HG03108 (cell line): ENCODE data around the gene HOXC11.

Source experiments
- ATAC-seq: cut with Tn5 transposase; IDR thresholded peaks from one replicate; pipeline ENCODE4 v1.9.1; 2021; ENCODE audit warnings: moderate library complexity; ENCODE audit not compliant: unreplicated experiment

Gene HOXC11

DNA sequence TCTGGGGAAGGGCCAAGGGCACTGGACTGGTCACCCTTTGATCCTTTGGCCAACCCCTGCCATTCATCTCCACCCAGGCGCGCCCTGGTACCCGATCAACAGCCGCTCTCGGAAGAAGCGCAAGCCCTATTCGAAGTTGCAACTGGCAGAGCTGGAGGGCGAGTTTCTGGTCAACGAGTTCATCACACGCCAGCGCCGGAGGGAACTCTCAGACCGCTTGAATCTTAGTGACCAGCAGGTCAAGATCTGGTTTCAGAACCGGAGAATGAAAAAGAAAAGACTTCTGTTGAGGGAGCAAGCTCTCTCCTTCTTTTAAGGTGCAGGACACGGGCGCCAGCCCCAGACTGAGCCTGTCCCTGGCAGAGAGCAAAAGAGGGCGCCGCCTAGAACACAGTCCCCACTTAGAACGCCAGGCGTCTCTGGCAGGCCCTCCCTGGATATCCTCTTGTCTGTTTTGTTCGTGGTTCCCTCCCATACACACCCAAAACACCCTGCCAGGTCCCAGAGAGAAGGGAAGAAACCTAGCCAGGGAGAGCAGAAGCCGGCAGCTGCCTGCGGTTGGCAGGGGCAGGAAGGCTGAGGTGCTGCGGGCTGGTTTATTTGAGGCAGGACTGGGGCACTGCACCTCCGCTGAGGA is 16.6 kb upstream of the HOXC11 start:
- ATAC-seq, result no peak

DNA sequence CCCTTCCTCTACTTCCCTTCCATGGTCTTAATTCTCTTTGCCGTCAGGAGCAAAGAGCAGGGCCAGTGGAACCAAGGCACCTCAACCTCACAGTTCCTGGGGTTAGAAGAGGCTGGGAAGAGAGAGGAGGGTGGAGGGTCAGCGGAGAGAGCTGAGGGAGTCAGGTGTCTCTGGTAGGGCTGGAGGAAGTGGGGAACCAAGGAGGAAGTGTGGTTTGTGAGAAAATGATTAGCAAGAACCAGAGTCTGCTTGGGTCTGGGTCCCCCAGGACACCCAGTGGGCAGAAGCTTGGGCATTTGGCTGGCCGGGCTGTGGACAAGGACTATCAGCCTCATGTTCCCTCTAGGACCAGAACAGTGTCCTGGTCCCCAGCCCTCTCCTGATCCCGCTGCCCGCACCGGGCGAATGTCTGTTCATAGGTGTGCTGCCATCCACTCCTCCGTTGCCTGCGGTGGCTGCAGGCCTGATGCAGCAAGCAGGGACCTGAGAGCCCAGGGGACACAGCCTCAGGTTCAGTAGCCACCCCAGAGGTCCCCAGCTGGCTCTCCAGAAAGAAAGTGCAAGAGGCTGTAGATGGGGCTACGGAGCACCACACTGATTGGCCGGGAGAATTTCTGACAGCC is 15.9 kb upstream of the HOXC11 start:
- no peak for ATAC-seq

DNA sequence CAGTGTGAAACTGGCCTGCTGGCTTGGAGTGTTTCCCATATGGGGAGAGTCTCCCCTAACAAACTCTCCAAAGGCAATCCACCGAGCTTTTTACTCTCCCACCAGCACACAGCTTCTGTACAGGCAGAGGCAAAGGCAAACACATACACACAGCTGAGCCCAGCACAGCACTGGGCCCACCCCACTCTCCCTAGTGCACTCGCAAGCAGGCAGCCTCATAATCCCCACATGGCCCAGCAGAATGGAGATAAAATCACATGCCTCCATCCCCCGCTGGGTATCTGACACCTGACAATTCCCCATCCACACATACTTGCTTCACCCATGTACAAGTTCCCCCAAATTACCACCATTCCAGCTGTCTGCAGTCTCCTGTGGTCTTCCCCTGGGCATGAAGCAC is 14.8 kb upstream of the HOXC11 start:
- ATAC-seq, result no peak

DNA sequence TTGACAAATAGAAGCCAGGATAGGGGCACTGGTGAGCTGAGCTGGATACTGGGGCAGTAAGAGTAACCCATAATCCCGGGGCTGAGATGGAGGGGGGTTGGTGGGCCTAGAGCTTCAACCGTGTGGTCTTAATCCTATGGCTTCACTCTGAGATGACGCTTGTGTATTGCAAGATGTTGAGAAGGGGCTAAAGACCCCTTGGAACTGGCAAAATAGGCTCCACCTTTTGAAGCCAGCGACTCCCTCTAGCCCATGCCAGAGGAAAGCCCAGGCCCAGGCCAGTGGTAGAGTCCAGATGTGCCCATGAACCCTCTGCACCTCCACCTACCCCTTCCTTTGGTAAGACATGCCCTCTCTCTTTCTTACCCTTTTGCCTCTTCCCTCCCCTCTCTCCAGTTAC is 13.6 kb upstream of the HOXC11 start:
- no peak for ATAC-seq

DNA sequence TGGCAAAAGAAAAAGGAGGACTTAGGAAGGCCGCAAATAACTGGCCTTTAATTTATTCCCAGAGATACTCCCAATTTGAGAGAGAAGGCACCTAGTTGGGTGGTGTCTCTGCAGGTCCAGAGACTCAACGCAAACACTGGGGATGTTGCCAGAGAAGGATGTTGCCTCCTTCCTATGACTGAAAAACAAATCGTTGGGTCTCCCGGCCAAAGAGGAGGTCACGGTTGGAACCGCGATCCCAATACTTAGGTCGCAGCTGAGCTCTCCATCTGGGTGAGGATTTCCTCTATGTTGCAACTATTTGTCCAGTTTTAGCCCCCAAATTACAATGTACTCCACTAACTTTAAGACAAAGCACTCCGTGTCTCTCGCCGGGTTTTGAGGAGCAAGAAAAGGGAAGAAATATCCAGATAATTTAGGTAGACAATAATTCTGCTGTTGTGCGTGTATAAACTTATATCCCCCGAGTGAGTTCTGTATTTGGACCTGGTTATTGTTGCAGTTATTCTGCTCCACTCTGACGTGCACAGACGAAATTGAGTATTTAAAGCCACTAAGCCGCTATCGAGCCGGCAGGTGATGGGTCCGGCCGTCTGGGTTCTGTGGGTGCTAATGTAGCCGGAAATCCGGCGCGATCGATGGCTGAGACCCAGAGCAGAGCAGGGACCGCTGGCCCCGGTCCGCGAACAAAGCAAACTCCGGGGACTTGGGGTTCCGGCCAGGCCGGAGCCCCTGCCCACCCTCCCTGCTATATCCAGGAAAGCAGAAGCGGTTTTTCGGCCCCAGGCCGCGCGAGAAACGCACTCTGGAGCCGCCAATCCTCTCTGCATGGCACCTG is 12.5 kb upstream of the HOXC11 start:
- no peak for ATAC-seq

DNA sequence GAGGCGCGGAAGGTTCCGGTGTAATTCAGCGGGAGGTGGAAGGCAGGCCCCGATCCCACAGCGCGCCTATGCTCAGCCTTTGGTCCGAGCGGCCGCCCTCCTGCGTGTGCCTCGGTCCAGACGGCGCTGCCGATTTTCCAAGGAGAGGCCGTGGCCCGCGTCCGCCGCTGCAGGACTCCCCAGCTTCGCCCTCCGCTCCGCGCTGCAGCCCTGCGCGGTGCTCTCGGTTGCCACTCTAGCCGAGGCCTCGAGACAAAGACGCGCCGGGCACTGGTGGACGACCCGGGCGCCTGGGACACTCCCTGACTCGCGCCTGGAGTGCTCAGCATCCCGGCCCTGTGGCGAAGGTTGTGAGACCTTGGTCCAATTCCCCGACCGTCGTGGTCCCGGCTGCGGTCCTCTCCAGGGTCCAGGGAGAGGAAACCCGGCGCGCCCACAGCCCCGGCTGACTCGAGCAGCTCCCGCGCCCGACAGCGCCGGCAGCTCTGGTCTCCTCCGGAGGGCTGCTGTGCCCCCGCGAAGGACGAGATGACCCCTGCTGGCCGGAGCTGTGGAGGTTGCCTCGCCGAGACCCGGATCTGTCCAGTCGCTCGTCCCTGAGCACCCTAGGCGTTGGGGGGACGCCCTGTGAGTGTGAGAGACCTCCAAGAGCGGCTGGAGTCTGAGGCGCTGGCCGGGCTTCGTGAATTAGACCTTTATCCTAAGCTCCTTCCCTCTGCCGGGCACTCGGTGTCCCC is 11.7 kb upstream of the HOXC11 start:
- no peak for ATAC-seq

DNA sequence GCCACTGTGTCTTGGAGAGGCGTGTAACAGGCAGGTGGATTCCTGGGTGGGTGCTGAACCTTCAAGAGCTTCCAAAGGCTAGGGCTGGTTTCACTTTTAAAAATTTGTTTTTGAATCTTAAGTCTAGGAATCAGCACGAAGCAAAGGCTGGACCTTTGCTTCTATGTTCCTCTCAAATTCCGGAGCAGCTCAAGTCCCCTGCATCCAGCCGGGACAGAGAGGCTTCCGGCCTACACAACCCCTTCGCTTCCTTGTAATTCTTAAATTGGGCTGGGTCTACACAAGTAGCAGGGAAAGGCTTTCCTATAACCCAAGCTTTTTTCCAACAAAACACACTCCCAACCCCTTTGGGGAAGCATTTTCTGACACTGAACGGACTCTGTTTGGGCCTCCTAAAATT is 9.9 kb upstream of the HOXC11 start:
- ATAC-seq, result no peak

DNA sequence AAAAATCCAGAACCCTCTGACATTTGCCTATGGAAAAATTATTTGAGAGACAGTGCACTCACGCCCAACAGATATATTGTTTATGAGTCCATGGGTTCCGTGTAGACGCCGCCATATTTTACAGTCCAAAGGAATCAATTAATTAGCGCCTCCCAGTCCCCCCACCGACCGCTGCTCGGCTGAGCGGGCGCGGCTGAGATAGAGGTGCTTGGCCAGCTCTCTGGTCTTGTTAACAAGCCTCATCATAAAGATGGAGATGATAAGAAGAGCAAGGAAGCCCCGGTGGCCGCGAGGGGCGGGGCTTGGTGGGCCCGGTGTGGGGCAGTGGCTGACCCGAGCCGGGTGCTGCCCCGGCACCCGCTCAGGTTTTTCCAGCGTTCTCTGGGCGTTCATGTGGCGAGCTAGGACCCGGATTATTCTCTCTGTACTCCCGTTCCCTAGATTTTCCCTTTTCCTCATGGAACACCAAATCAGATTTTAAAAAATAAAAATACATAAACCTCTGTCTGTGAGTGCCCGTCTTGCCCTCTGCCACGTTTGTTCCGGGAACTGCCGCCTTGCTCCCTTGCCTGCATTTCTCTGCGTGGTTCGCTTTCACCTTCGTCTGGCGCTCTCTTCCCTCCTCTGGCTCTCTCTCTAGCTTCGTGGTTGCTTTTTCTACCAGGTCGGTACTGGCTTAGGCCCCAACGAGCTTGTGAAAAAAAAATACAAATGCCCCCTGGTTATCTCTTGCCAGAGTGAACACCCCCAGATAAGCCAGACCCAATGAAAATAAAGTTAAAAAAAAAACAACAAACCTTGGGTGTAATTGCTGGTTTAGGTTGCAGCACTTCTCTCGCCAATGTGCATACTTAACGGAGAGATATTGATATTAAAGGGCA is 9.3 kb upstream of the HOXC11 start:
- ATAC-seq, result no peak

DNA sequence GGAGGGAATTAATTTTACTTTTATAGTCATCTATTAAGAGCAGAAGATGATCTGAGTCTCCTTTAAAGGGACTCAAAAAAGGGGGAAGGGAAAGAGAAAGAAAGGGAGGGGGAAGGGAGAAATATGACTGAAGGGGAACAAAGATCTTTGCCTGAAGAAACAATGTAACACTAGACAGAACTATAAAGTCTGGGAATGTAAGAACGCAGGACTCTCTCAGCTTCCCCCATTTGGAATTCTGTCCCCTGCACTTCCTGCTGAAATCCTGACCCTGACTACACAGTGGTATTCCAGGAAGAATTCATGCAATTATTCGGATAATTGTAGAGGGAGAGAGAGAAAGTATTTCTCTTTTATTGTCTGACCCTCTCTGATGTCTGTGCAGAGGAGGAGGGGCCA is 8.6 kb upstream of the HOXC11 start:
- no peak for ATAC-seq

DNA sequence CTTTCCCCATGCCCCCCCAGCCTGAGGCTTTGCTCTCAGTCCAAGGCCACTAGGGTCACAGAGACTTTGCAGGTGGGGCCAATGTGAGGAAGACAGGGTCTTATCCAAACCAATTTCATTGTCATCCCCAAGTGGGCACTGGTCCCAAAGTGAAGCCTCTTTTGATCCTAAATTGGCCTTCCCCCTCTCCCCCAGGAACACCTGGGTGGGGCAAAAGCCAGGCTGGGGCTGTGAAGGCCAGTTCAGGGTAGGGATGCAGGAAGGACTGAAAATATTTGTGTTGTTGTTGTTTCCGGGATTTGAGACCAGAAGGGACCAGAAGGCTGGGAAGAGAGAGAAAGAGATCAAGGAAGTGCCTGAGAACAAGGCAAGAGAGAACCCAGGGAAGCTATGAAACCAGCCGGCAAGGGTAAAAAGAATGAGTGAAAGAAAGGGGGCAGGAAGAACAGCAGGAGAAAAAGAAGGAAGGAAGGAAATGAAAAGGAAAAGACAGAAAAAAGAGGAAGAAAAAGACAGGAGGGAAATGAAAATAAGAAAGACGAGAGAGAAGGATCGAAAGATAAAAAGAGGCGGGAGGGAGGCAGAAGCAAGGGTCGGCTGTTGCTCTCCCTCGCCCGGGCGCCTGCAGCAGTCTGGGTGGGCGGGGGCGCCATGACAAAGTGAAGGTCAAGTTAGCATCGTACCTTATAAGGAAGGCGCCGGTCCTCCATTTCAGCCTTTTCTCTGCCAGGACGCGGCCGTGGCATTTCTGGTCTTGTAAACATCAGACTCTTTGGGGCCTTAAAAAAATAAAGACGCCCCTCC is 7.4 kb upstream of the HOXC11 start:
- ATAC-seq, result no peak

DNA sequence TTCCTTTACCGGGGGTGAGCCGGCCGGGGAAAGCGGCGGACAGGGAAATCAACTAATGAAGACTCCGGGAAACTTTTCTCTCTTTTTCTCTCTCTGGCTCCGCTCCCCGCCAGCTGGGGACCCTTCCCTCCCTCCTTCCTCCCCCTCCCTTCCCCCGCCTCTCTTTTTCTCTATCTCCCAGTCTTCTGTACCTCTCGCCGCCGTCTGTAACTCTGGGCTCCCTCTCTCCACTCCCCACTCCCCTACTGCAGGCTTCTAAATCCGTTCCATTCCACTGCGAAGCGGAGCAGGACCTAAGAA is 6.9 kb upstream of the HOXC11 start:
- ATAC-seq, result no peak

DNA sequence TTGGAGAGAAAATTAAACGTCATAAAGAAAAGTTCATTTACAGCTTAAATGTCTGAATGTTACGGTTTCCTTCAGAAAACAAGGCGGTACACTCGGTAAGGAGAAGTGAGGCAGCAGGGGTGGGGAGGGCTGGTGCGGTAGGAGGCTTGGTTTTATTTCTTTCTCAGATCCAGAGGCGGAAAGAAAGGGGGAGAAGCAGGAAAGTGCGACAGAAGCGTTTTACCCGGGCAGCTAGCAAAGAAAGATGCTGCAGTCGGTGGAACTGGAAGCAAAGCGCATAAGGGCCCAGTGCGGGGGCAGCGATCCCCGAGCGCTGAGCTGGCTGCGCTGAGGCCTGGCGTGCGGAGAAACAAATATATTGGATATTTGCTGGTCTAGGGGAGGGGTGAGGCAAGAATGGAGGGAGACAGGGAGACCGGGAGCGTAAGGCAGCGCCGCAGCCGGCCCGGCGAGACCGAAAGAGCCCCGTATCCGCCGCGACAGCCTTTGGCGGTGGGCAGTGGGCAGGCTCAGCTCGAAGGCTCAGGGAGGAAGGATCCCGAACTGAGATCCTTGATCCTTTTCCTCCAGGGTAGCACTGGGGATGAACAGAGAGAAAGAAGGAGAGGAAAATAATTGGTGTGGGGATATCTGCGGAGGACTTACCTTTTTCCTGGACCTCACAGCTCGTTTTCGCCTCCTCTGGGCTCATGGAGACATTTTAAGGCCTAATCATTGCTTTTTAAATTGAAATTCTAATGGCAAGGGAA is 6.4 kb upstream of the HOXC11 start:
- ATAC-seq, result no peak

DNA sequence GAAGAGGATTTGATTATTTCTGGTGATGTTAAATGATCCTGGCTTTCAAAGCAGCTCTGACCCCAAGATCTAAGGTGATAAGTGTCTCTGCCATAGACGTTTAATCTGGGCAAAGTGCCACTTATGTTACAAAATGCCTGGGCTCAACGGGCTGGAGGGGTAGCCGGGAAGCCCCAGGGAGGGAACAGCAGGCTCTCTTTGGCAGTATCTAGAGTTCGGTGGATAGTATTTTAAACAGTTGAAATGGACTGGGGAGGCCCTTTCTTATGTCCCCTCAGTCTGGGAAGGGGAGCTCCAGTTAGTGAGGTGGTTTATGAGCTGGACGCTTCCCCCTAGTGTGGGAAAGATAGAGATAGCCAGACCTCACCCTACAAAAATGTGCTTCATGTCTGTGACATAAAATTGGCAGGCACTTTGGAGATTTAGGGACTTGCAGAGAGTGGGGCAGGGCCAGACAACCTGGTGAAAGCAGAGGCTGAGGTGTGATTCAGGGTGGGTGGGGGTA is 5.5 kb upstream of the HOXC11 start:
- no peak for ATAC-seq

DNA sequence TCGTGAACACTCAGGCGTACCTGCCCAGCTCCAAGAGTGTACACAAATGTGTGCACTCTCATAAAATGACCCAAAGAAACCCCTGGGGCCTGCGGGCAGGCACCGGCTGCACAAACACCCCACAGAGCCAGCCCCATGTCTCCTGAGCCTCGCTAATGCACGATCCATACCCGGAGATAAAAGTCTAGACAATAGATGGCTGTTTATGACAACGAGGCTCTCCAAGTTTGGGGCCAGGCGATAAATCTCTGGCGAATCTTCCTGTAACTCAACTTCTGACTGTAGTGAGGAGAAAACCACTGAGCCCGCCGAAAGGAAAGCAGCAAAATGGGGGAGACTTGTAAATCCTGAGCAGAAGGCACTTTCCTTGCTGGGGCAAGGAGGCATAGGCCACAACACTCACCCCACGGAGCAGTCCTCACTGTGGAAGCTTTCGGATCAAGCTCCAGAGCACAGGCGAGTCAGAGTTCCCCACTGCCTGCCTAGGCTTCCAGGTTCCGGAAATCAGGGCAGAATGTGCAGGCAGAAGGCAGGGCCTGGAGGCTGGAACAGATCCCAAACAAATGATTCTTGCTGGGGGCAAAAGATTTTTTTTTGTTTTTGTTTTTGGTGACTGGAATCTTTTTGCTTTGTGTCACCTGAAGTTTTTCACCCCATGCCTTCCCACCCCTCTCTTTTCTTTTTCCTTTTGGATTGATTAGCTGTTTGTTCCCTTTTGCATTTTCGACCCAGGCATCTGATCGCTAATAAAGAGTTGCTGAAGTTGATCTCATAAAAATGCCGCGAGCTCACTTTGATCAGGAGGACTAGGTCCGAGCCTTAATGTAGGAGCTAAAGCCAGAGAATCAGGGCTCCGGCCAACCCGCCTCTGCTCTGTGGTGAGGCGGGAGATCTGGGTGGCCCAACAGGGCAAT is 4.5 kb upstream of the HOXC11 start:
- ATAC-seq, result no peak

DNA sequence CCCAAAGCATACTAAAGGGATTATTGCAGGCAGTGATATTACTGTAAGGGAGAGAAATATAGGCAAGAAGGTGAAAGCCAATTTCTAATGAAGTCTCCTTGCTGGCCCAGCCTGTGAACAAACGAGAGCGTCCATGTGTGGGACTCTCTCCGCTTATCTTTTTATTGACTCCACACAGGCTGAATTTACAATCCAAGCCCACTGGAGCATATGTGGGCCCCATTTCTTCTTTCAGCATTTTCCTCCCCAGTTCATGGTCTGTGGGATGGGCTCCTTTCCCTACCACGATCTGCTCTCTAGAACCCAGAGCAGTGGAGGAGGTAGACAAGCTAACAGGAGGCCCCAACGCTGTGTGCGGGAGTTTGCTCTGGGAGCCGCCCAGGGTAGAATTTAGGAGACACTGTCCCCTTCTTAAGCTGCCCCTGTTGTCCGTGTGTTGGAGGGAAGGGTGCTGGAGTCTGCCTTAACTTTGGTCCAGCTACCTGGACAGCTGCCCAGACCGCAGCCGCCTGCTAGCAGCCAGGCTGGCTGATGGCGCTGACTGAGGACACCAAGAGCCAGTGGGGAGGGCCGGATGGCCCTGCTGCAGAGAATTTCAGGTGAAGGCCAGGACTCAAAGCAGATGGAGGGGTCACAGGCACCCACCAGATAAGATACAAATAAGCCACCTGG is 3.2 kb upstream of the HOXC11 start:
- no peak for ATAC-seq

DNA sequence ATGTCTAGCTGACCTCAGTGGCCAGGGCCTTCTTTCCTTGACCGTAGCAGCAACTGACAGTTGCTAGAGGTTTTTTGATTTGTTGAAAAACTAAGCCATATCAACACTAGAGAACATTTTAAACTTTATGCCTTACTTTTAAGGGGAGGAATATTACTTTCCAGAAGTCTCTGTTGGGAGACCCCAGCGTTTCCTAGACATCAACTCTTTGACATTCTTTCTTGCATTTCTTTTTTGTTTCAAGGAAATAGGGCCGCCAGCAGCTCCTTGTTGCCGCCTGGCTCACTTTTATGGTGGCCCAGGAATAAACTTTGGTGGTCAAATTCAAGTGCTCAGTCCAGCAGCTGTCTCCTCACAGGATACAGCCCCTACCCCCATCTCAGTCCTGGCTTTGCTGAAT is 2.5 kb upstream of the HOXC11 start:
- no peak for ATAC-seq

DNA sequence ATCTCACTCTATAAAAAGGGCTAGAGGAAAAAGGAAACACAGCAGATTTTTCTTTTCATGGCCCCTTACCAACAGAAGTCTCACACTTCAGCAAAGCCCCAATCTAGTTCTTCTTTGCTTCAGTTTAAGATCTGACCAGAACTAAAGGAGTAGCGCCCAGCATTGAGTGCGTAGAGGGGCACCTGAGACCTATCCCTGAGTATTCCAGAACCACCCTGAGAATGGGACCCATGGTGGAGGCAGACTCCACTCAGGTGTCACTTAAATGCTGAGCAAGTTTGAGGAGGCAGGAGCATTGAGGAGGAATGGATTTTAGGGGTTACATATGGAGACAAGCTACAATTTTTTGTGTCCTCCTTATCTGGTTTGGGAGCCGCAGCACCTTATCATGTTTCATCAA is 1.8 kb upstream of the HOXC11 start:
- no peak for ATAC-seq

DNA sequence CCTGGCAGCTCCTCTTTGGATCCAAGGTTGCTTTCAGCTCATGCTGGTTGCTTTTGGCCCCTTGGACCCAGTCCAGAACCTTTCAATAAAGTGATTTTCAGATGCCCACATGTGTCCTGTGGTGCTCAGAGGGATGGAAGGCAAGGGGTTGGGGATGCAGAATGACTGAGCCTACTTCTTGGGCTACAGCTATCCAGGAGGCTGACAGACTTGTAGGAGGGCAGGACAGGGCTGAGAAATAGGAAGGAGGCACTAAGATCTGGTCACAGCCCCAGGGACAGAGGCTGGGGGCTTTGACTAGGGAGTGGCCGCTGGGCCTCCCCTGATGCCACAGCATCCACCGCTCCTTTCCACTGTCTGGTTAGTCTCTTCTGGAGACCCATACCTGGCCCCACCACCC is 1.2 kb upstream of the HOXC11 start:
- ATAC-seq, result no peak
